ENCODE data around the gene ARHGAP12. TPM values are rescaled to one million over a fixed set of nuclear protein-coding genes. Genes with fewer than 3 reads are reported as not detected.
A peak's percentile ranks its signal among the peaks of the same experiment; 100 is the strongest.

ARHGAP12 gene
- total RNA-seq, 1 donor from 2014 or later: 30.4 TPM

DNA sequence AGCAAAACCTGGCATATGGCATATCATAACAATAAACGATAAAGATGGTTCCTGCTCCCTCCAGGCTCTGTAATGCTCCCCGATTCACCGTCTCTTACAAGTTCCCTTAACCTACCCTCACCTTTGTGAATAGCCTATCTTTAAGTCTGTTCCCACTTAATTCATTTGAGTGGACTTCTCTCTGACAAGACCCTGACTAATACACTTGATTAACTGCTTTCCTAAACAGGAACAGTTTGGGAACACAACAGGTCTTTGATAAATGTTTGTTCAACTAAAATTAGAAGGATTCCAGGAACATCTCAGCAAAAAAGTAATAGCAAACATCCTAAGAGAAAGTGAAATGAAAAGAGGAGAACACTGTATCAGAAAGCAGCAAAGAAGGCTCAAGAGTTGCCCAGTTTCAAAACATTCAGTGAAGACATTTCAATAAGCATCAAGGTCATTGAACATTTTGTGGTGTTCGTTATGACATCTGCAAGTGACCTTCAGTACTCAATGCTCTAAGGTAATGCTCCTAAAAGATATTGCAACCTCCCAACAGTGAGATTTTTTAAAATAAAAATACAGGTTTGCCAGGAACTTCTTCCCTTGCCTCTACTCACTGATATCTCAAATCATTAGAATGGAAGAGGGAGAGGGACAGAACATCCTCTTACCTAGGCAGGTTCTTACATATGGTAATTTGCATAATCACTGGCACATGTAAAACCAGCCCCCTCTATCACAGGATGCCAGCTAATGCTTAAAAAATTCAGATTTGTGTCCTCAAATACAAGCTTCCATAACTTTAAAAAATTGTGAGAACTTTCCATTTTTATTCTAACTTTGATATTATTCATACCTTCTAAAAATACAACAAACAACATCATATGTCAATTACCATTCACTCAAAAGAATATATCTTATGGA is 11.4 kb upstream of the ARHGAP12 start:
- H3K27ac Mint-ChIP-seq: peak overlapping the region; percentile 88
- TF ChIP-seq, protein P1, sequence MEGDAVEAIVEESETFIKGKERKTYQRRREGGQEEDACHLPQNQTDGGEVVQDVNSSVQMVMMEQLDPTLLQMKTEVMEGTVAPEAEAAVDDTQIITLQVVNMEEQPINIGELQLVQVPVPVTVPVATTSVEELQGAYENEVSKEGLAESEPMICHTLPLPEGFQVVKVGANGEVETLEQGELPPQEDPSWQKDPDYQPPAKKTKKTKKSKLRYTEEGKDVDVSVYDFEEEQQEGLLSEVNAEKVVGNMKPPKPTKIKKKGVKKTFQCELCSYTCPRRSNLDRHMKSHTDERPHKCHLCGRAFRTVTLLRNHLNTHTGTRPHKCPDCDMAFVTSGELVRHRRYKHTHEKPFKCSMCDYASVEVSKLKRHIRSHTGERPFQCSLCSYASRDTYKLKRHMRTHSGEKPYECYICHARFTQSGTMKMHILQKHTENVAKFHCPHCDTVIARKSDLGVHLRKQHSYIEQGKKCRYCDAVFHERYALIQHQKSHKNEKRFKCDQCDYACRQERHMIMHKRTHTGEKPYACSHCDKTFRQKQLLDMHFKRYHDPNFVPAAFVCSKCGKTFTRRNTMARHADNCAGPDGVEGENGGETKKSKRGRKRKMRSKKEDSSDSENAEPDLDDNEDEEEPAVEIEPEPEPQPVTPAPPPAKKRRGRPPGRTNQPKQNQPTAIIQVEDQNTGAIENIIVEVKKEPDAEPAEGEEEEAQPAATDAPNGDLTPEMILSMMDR (conservative IDR thresholded peaks at IDR 0.05): no peak
- no peak for DNase-seq (ENCODE audit: extremely low spot score, unreplicated experiment)
- H3K36me3 Mint-ChIP-seq: no peaks in the 10 kb centered on the region
- peak overlapping the region; percentile 9 for H3K4me3 Mint-ChIP-seq
- H3K9me3 Mint-ChIP-seq: no peaks in the 10 kb centered on the region
- H3K27me3 Mint-ChIP-seq: no peaks in the 10 kb centered on the region
- peaks cover 34% of the 10 kb centered on the region for H3K4me1 Mint-ChIP-seq (ENCODE audit: unreplicated experiment)

DNA sequence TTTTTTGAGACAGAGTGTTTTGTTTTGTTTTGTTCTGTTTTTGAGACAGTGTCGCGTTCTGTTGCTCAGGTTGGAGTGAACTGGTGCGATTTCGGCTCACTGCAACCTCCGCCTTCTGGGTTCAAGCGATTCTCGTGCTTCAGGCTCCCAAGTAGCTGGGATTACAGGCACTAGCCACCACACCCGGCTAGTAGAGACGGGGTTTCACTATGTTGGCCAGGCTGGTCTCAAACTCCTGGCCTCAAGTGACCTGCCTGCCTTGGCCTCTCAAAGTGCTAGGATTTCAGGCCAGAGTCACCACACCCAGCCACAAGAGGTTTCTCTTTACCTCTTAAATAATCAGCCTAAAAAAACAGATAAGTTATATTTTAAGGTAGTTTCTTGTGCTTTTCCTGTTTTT is 8.7 kb upstream of the ARHGAP12 start:
- Mint-ChIP-seq H3K4me1 (ENCODE audit: unreplicated experiment) (peaks cover 21% of the 10 kb centered on the region), H3K9me3 (no peaks in the 10 kb centered on the region), H3K27ac (peak overlapping the region; percentile 58), H3K36me3 (no peaks in the 10 kb centered on the region), H3K4me3 (no peak overlapping the region), H3K27me3 (no peaks in the 10 kb centered on the region)
- DNase-seq (ENCODE audit: extremely low spot score, unreplicated experiment): no peak
- TF ChIP-seq, protein P1 (conservative IDR thresholded peaks at IDR 0.05): no peak

DNA sequence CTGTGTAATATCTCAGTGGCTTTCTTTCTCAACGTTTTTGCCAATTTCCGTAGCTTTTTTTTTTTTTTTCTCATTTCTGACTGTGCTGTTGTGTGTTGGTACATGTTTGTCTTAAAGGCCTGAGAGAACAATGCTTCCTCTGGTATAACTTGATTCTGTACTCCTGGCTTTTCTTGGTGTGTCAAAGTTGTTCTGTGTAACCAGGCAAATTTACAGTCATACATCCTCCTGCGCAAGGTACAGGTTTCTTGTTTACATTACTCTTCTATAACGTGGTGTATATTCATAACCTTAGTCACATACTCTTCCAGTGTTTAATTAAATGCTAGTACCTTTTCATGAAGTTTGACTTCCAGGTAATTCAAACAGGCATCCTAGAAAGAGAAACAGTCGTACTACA is 8.3 kb upstream of the ARHGAP12 start:
- Mint-ChIP-seq H3K36me3 (no peaks in the 10 kb centered on the region), H3K9me3 (no peaks in the 10 kb centered on the region), H3K27me3 (no peaks in the 10 kb centered on the region), H3K4me1 (ENCODE audit: unreplicated experiment) (peaks cover 21% of the 10 kb centered on the region), H3K27ac (peak overlapping the region; percentile 58), H3K4me3 (peak overlapping the region; percentile 4)
- no peak for DNase-seq (ENCODE audit: extremely low spot score, unreplicated experiment)
- TF ChIP-seq, protein P1 (conservative IDR thresholded peaks at IDR 0.05): no peak

DNA sequence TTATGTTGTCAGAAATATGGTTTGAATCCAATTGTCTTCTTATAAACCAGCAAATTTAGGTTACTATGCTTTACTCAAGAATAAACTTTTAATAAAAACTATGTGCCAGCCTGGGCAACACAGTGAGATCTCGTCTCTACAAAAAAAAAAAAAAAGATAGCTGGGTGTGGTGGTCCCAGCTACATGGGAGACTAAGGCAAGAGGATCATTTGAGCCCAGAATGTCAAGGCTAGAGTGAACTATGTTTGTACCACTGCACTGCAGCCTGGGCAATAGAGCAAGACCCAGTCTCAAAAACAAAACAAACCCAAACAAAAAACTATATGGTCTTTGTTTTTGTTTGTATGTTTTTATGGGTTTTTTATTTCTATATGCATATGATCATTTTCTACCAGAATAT is 7.5 kb upstream of the ARHGAP12 start:
- Mint-ChIP-seq H3K4me1 (ENCODE audit: unreplicated experiment) (peaks cover 18% of the 10 kb centered on the region), H3K27ac (no peak overlapping the region), H3K27me3 (no peaks in the 10 kb centered on the region), H3K4me3 (no peak overlapping the region), H3K9me3 (no peaks in the 10 kb centered on the region), H3K36me3 (no peaks in the 10 kb centered on the region)
- DNase-seq (ENCODE audit: extremely low spot score, unreplicated experiment): no peak
- TF ChIP-seq, protein P1 (conservative IDR thresholded peaks at IDR 0.05): no peak

DNA sequence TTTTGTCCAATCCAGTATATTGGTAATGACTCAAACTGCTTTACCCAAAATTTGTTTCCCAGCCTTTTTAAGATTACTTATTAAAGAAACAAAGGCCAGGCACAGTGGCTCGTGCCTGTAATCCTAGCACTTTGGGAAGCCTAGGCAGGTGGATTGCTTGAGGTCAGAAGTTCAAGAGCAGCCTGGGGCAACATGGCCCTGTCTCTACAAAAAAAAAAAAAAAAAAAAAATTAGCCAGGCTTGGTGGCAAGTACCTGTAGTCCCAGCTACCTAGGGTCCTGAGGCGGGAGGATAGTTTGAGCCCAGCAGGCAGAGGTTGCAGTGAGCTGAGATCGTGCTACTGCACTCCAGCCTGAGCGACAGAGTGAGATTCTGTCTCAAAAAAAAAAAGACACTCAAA is 7.0 kb upstream of the ARHGAP12 start:
- Mint-ChIP-seq H3K27me3 (no peaks in the 10 kb centered on the region), H3K9me3 (no peaks in the 10 kb centered on the region), H3K36me3 (no peaks in the 10 kb centered on the region), H3K4me1 (ENCODE audit: unreplicated experiment) (peaks cover 14% of the 10 kb centered on the region), H3K4me3 (no peak overlapping the region), H3K27ac (no peak overlapping the region)
- TF ChIP-seq, protein P1 (conservative IDR thresholded peaks at IDR 0.05): no peak
- no peak for DNase-seq (ENCODE audit: extremely low spot score, unreplicated experiment)
